Body of pancreas (tissue), 4 donors: Measurements from ENCODE around the gene RNF2.

Source experiments
- CTCF ChIP-seq, 7 experiments: fragments of 450-650 bp in 4 of 7; fragments of 200-600 bp in 3 of 7; sonication (generic) in 3 of 7; IDR thresholded peaks; one replicate each; pipeline ENCODE4 v1.5.1; 2016 to 2019; ENCODE audit warnings: antibody characterized with exemption in 7 of 7
- POLR2A ChIP-seq, 3 donors: fragments of 450-650 bp; IDR thresholded peaks; one replicate each; pipeline ENCODE4 v1.6.1; 2016; ENCODE audit warnings: antibody characterized with exemption in 3 of 3, mild to moderate bottlenecking in 2 of 3

- TF ChIP-seq POLR2A (IDR thresholded peaks at IDR 0.05), result no peak
- no peak for TF ChIP-seq CTCF (IDR thresholded peaks at IDR 0.05)
These were observed 51.2 kb downstream of the RNF2 start for GRCh38 chr1:185096531-185096930.
